ENCODE results near the gene CHMP3. TPM values are rescaled to one million over a fixed set of nuclear protein-coding genes. Genes with fewer than 3 reads are reported as not detected.

The CHMP3 gene
- total and polyA plus RNA-seq, 2 of the 8 experiments (the other 6 are each of a cell fraction or from before 2014, with no cell fraction given): 11.7 to 21.9 TPM

Small RNAs within 50 kb of the gene (small RNA-seq; reads per million reads assigned to genes)
- not detected for gene RNU6-640P (ENCODE audit: insufficient read depth)

Other genes starting within 250 kb of the CHMP3 start
- 1.5 TPM in 2 replicates for gene REEP1, start 225.8 kb downstream of the CHMP3 start, total RNA-seq (2021; fragmentation: NEBNext Ultra II Directional; extraction: Animal tissue kit (Norgen Biotek cat#: 25700))
- gene REEP1, start 225.8 kb downstream of the CHMP3 start, polyA plus RNA-seq (2011; rRNA removed): 0.44 and 0.74 TPM in 2 replicates
- gene KDM3A, start 122.1 kb downstream of the CHMP3 start, total RNA-seq (2021; fragmentation: NEBNext Ultra II Directional; extraction: Animal tissue kit (Norgen Biotek cat#: 25700)): 25.3 and 29.2 TPM in 2 replicates
- gene KDM3A, start 122.1 kb downstream of the CHMP3 start, polyA plus RNA-seq (2011; rRNA removed): 8.3 and 15.8 TPM in 2 replicates
- gene RNF103, start 60.4 kb upstream of the CHMP3 start, total RNA-seq (2021; fragmentation: NEBNext Ultra II Directional; extraction: Animal tissue kit (Norgen Biotek cat#: 25700)): 6.0 and 7.4 TPM in 2 replicates
- 2.7 and 3.3 TPM in 2 replicates for gene RNF103, start 60.4 kb upstream of the CHMP3 start, polyA plus RNA-seq (2011; rRNA removed)
- gene RMND5A, start 156.8 kb upstream of the CHMP3 start, total RNA-seq (2021; fragmentation: NEBNext Ultra II Directional; extraction: Animal tissue kit (Norgen Biotek cat#: 25700)): 59.9 and 66.2 TPM in 2 replicates
- 21.0 and 22.1 TPM in 2 replicates for gene RMND5A, start 156.8 kb upstream of the CHMP3 start, polyA plus RNA-seq (2011; rRNA removed)
- 0.39 and 0.48 TPM in 2 replicates for gene CD8A, start 227.5 kb upstream of the CHMP3 start, total RNA-seq (2021; fragmentation: NEBNext Ultra II Directional; extraction: Animal tissue kit (Norgen Biotek cat#: 25700))
- 0.14 and 0.20 TPM in 2 replicates for gene CD8A, start 227.5 kb upstream of the CHMP3 start, polyA plus RNA-seq (2011; rRNA removed)

Data from H1 (cell line).